ENCODE data around the gene SLIT3.

DNA sequence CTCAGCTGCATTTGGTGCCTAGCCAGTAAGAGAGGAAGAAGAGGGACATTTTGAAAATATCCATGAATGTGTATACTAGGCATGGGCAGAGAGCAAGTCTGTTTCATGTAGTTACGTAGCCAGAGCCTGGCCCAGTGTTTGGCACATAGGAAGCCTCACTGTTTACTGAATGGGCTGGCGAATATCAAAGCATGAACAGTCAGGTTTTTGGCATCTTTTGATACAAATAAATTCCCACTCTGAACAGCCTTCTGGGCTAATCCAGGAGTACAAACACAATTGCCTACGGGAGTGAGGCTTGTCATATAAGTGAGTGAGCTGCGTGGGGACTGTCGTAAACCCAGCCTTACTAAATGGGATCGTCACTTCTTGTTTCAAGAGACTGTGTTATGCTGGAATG is 468.6 kb downstream of the SLIT3 start:
- TF ChIP-seq POLR2AphosphoS5 (IDR thresholded peaks at IDR 0.05) (no peak), POLR2A (IDR thresholded peaks at IDR 0.05) (no peak), EP300 (IDR thresholded peaks at IDR 0.05) (no peak)
- TF ChIP-seq, protein P1, sequence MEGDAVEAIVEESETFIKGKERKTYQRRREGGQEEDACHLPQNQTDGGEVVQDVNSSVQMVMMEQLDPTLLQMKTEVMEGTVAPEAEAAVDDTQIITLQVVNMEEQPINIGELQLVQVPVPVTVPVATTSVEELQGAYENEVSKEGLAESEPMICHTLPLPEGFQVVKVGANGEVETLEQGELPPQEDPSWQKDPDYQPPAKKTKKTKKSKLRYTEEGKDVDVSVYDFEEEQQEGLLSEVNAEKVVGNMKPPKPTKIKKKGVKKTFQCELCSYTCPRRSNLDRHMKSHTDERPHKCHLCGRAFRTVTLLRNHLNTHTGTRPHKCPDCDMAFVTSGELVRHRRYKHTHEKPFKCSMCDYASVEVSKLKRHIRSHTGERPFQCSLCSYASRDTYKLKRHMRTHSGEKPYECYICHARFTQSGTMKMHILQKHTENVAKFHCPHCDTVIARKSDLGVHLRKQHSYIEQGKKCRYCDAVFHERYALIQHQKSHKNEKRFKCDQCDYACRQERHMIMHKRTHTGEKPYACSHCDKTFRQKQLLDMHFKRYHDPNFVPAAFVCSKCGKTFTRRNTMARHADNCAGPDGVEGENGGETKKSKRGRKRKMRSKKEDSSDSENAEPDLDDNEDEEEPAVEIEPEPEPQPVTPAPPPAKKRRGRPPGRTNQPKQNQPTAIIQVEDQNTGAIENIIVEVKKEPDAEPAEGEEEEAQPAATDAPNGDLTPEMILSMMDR (IDR thresholded peaks at IDR 0.05) = no peak
